ENCODE measurements around the gene UNC93A. TPM values are rescaled to one million over a fixed set of nuclear protein-coding genes. Genes with fewer than 3 reads are reported as not detected.

The UNC93A gene
- total RNA-seq, 4 donors from 2014 or later = not detected

GRCh38 chr6:167270499-167271311 lies 20.4 kb upstream of the UNC93A start:
- Histone ChIP-seq H3K27me3 (no peaks in the 10 kb centered on the region), H3K36me3 (no peaks in the 10 kb centered on the region), H3K27ac (replicated peaks in 1 of 4) (no peak overlapping the region), H3K4me1 (peaks cover 0 to 4% (median 0%) of the 10 kb centered on the region in 4 donors), H3K9me3 (no peaks in the 10 kb centered on the region), H3K4me3 (no peak overlapping the region)
- DNase-seq (ENCODE audit: extremely low spot score) = no peak
- intact Hi-C loops (cut with DNase I) = no loop called here
- 91% methylated on average over 26 of the region's 26 CpGs for WGBS
- no peak for TF ChIP-seq POLR2AphosphoS5 (IDR thresholded peaks at IDR 0.05)
- no peak for TF ChIP-seq EP300 (IDR thresholded peaks at IDR 0.05)
- TF ChIP-seq CTCF (IDR thresholded peaks at IDR 0.05) = no peak
- no peak for TF ChIP-seq POLR2A (IDR thresholded peaks at IDR 0.05; ENCODE audit: low read depth)

- 90% methylated on average over 6 of the region's 6 CpGs for WGBS
- H3K27me3 ChIP-seq = peaks cover 0 to 7% (median 0%) of the 10 kb centered on the region in 4 donors
- TF ChIP-seq EP300 (IDR thresholded peaks at IDR 0.05) (no peak), CTCF (IDR thresholded peaks at IDR 0.05) (no peak), POLR2A (IDR thresholded peaks at IDR 0.05; ENCODE audit: low read depth) (no peak), POLR2AphosphoS5 (IDR thresholded peaks at IDR 0.05) (no peak)
- no peak overlapping the region for H3K4me3 ChIP-seq
- no peaks in the 10 kb centered on the region for H3K36me3 ChIP-seq
- no peaks in the 10 kb centered on the region for H3K9me3 ChIP-seq
- DNase-seq (ENCODE audit: extremely low spot score) = no peak
- intact Hi-C loops (cut with DNase I) = no loop called here
- no peaks in the 10 kb centered on the region for H3K4me1 ChIP-seq
- H3K27ac ChIP-seq (replicated peaks in 1 of 4) = no peak overlapping the region
Measured at GRCh38 chr6:167272151-167272550, 19.0 kb upstream of the UNC93A start.

GRCh38 chr6:167272696-167273379 lies 18.3 kb upstream of the UNC93A start:
- H3K27ac ChIP-seq (replicated peaks in 1 of 4) = no peak overlapping the region
- WGBS = 75% methylated on average over 11 of the region's 11 CpGs

GRCh38 chr6:167274270-167274669 lies 16.8 kb upstream of the UNC93A start:
- no peaks in the 10 kb centered on the region for H3K36me3 ChIP-seq
- H3K27ac ChIP-seq (replicated peaks in 1 of 4) = no peak overlapping the region
- H3K4me1 ChIP-seq = no peaks in the 10 kb centered on the region
- WGBS = 88% methylated on average over 6 of the region's 6 CpGs
- peaks cover 0 to 11% (median 0%) of the 10 kb centered on the region in 4 donors for H3K27me3 ChIP-seq
- H3K9me3 ChIP-seq = no peaks in the 10 kb centered on the region
- intact Hi-C loops (cut with DNase I) = no loop called here
- no peak overlapping the region for H3K4me3 ChIP-seq
- TF ChIP-seq CTCF (IDR thresholded peaks at IDR 0.05) (no peak), EP300 (IDR thresholded peaks at IDR 0.05) (no peak), POLR2AphosphoS5 (IDR thresholded peaks at IDR 0.05) (no peak), POLR2A (IDR thresholded peaks at IDR 0.05; ENCODE audit: low read depth) (no peak)
- no peak for DNase-seq (ENCODE audit: extremely low spot score)

More at GRCh38 chr6:167272696-167273379, 18.3 kb upstream of the UNC93A start:
- H3K4me1 ChIP-seq = no peaks in the 10 kb centered on the region
- DNase-seq (ENCODE audit: extremely low spot score) = no peak
- H3K36me3 ChIP-seq = no peaks in the 10 kb centered on the region
- TF ChIP-seq CTCF (IDR thresholded peaks at IDR 0.05) (no peak), POLR2A (IDR thresholded peaks at IDR 0.05; ENCODE audit: low read depth) (no peak), EP300 (IDR thresholded peaks at IDR 0.05) (no peak), POLR2AphosphoS5 (IDR thresholded peaks at IDR 0.05) (no peak)
- H3K9me3 ChIP-seq = no peaks in the 10 kb centered on the region
- H3K4me3 ChIP-seq = no peak overlapping the region
- peaks cover 0 to 11% (median 0%) of the 10 kb centered on the region in 4 donors for H3K27me3 ChIP-seq
- intact Hi-C loops (cut with DNase I) = no loop called here
